D721Med (cell line): ENCODE measurements around the gene PRDM4.

Experiments used
- DNase-seq: peaks from one replicate; pipeline ENCODE4 v3.0.0; 2011; ENCODE audit warnings: low spot score; ENCODE audit not compliant: insufficient read length
- FAIRE-seq: peaks from 2 replicates; lab custom pipeline; 2011; peaks lifted over from hg19 to GRCh38; lab: Jason Lieb, UNC
- TF ChIP-seq, protein P1 (sequence below): IDR thresholded peaks from 2 replicates; pipeline ENCODE4 v1.5.1; 2012; ENCODE audit warnings: mild to moderate bottlenecking, control low read depth; ENCODE audit not compliant: insufficient read depth; ENCODE audit errors: missing control alignments

PRDM4 gene

DNA sequence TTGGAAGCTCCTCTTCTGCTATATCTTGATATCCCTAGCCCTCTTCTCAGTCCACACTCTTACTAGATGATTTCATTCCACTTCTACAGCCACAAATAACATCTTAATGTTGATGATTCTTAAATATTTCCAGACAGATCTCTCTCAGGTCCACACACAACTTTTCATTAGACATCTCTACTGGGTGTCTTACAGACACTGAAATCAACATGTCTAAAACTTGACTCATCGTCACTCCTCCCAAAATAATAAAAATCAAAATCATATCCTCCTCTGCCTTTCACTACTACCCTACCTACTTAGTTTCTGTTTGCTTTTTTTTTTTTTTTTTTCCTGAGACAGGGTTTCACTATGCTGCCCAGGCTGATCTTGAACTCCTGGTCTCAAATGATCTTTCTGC, 11.9 kb downstream of the PRDM4 start:
- FAIRE-seq (no peak), DNase-seq (no peak)
- TF ChIP-seq, protein P1, sequence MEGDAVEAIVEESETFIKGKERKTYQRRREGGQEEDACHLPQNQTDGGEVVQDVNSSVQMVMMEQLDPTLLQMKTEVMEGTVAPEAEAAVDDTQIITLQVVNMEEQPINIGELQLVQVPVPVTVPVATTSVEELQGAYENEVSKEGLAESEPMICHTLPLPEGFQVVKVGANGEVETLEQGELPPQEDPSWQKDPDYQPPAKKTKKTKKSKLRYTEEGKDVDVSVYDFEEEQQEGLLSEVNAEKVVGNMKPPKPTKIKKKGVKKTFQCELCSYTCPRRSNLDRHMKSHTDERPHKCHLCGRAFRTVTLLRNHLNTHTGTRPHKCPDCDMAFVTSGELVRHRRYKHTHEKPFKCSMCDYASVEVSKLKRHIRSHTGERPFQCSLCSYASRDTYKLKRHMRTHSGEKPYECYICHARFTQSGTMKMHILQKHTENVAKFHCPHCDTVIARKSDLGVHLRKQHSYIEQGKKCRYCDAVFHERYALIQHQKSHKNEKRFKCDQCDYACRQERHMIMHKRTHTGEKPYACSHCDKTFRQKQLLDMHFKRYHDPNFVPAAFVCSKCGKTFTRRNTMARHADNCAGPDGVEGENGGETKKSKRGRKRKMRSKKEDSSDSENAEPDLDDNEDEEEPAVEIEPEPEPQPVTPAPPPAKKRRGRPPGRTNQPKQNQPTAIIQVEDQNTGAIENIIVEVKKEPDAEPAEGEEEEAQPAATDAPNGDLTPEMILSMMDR, result no peak

DNA sequence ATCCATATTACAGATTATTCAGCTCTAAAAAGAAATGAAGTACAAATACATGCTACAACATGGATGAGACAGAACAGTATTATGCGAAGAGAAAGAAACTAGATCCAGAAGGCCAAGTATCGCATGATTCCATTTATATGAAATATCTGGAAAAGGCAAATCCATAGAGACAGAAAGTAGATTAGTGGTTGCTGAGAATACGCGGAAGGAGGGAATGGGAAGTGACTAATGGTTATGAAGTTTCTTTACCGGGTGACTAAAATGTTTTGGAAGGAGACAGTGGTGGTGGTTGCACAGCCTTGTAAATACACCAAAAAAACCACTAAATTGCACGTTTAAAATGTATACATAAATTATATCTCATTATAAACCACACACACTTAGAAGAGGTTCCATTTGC, 12.5 kb downstream of the PRDM4 start:
- DNase-seq, result no peak
- TF ChIP-seq, protein P1, result no peak
- FAIRE-seq, result no peak

DNA sequence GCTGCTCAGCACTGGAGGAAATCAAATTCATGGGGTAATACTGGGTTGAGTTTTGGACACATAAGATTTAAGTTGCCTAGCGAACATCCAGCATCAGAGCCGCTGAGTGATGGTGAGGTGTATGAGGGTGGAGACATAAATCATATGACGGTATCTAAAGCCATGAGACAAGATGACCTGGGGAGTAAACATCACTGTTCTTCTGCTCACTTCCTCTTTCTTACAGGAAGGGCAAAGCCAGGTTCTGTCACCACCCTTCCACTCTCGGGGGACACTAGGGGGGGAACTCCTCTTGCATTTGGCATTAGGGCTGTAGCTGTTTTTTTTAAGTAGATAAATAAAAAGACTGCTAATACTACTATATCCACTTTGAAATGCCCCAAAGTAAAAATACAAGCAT, 24.0 kb downstream of the PRDM4 start:
- no peak for DNase-seq
- no peak for FAIRE-seq
- TF ChIP-seq, protein P1, result no peak

DNA sequence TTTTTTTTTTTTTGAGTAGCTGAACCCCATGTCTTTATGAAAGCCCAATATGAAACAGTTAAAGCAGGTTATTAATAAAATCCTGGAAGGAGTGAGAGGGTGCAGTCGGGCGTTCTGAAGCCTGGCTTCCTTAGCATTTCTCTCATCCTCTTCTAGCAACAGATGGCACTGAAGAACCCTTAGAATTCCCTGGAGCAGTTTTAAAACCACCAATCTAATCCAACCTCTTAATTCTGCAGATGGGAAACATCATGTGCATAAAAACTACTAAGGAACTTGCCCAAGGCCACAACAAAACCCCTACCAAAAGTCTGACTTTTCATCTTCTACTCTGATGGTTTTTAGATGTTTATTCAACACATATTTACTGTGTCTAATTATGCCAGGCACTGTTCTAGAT, 25.2 kb downstream of the PRDM4 start:
- FAIRE-seq (no peak), DNase-seq (no peak)
- TF ChIP-seq, protein P1, result no peak

DNA sequence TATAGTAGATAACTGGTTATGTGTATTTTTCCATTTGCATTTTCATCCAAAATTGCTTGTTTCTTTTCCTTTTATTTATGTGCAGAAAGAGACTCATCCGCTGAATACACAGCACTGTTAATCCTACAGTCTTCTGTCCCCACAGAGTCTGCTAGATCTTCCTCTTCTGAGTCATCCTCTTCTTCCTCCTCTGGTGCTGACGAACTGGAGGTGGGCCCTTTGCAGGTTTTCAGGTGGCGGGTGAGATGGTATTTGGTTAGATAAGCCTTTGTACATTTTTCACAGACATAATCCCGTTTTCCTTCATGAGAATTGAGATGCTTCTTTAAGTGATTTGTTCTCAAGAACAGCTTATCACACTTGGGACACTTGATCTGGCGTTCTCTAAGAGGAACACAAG, 26.8 kb downstream of the PRDM4 start:
- TF ChIP-seq, protein P1, result no peak
- FAIRE-seq (no peak), DNase-seq (no peak)

DNA sequence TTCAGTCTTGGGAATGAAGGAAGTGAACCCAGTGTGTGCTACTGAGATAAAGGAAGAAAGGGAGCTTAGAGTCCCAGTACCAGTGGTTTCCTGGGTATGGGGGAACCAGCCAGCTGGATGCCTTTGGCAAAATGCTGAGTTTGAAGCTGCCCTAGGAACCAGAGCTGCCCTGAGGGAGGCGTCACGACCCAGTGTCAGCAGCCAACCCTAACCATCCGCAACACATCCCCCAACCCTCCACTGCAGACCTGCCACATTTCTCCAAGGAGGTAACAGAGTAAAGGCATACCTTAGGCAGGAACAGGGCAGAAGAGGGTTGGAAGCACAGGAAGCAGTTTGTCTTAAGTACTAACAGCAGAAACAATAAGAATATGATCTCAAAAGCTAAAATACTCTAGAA, 28.6 kb downstream of the PRDM4 start:
- TF ChIP-seq, protein P1, result no peak
- no peak for DNase-seq

DNA sequence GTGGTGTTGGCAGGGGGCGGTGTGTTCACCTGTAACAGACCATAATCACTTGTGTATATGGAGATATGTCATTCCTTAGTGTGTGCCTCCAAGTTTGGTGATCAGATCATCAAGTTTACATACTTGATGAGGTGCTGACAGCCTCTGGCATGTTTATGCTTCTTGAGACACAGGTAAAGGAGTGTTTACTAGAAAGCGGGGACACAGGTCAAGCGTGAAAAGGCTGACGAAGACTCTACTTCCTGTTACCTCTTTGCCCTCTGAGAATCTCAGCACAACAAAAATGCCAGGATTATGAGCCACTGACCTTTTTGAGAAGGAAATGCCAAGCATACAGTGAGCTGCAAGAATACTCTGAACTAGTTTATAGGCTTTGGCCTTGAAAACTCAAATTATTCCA, 29.6 kb downstream of the PRDM4 start:
- FAIRE-seq, result no peak
- DNase-seq, result no peak

More for the DNA sequence above, 28.6 kb downstream of the PRDM4 start:
- FAIRE-seq, result no peak

More for the DNA sequence above, 29.6 kb downstream of the PRDM4 start:
- TF ChIP-seq, protein P1, result no peak
